Measurements from ENCODE around the gene DICER1. TPM values are rescaled to one million over a fixed set of nuclear protein-coding genes. Genes with fewer than 3 reads are reported as not detected.

DICER1 gene
- total RNA-seq, 1 experiment from 2014 or later = 57.3 TPM

DNA sequence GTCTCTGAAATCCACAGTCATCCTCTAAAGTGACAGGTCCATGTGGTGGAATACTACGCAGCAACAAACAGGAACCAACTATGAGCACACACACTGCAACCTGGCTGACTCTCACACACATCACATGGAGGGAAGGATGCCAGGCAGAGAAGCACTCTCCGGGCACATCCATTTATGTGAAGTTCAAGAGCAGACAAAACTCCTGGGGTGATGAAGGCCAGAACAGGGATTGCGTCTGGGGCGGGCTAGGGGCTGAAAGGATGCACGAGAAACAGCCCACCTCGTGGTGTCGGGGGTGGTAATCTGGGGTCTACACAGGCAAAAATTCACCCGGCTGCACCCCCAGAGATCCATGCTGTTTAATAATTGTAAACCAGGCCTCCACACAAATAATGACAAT, 100.2 kb downstream of the DICER1 start:
- intact Hi-C loops (cut with micrococcal nuclease; ENCODE audit: unreplicated experiment) = no loop called here
- TF ChIP-seq, protein P1, sequence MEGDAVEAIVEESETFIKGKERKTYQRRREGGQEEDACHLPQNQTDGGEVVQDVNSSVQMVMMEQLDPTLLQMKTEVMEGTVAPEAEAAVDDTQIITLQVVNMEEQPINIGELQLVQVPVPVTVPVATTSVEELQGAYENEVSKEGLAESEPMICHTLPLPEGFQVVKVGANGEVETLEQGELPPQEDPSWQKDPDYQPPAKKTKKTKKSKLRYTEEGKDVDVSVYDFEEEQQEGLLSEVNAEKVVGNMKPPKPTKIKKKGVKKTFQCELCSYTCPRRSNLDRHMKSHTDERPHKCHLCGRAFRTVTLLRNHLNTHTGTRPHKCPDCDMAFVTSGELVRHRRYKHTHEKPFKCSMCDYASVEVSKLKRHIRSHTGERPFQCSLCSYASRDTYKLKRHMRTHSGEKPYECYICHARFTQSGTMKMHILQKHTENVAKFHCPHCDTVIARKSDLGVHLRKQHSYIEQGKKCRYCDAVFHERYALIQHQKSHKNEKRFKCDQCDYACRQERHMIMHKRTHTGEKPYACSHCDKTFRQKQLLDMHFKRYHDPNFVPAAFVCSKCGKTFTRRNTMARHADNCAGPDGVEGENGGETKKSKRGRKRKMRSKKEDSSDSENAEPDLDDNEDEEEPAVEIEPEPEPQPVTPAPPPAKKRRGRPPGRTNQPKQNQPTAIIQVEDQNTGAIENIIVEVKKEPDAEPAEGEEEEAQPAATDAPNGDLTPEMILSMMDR (IDR thresholded peaks at IDR 0.05; ENCODE audit: insufficient read depth in 1 of 2, low read depth in 1 of 2, low read length in 1 of 2, severe bottlenecking in 1 of 2, unreplicated experiment in 1 of 2) = no peak
- POLR2A ChIA-PET = no interaction called here
- CTCF ChIA-PET = no interaction called here
- Histone ChIP-seq H3K36me3 (ENCODE audit: control insufficient read depth, insufficient read depth, low read length) (no peaks in the 10 kb centered on the region), H3K4me1 (no peaks in the 10 kb centered on the region), H3K9me3 (no peaks in the 10 kb centered on the region), H3K4me3 (ENCODE audit: low read depth, low read length) (no peak overlapping the region), H3K27me3 (replicated peaks; ENCODE audit: control insufficient read depth, insufficient read depth, low read length) (no peaks in the 10 kb centered on the region)
- H3K4me3 Mint-ChIP-seq (ENCODE audit: unreplicated experiment) = no peak overlapping the region
- H3K9me3 Mint-ChIP-seq (ENCODE audit: unreplicated experiment) = no peaks in the 10 kb centered on the region
- no peaks in the 10 kb centered on the region for H3K36me3 Mint-ChIP-seq (ENCODE audit: insufficient read depth, unreplicated experiment)
- DNase-seq = no peak
- no peaks in the 10 kb centered on the region for H3K4me1 Mint-ChIP-seq (ENCODE audit: low read depth, unreplicated experiment)
- H3K27me3 Mint-ChIP-seq (ENCODE audit: insufficient read depth, unreplicated experiment) = no peaks in the 10 kb centered on the region
- H3K27ac Mint-ChIP-seq (ENCODE audit: unreplicated experiment) = no peak overlapping the region
- no TSS peak for BruUV-seq (replicated peaks)

DNA sequence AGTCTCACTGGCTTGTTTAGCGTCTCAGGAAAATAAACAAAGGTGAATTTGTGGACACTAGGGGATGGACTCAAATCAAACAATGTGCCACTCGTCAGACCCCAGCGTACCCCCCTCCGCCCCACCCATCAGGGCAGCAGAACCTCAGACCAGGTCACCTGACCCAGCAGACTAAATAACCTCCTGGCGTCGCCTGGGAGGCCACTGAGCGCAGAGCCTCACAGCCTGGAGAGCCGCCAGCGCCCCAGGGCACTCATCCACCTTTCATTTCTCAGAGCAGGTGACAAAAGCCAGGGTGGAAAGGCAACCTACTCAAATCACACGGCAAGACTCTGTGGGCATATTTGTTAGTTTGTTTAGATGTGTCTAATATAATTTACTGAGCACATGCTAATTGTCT, 100.9 kb downstream of the DICER1 start:
- intact Hi-C loops (cut with micrococcal nuclease; ENCODE audit: unreplicated experiment) = no loop called here
- Mint-ChIP-seq H3K4me3 (ENCODE audit: unreplicated experiment) (no peak overlapping the region), H3K4me1 (ENCODE audit: low read depth, unreplicated experiment) (no peaks in the 10 kb centered on the region), H3K27ac (ENCODE audit: unreplicated experiment) (no peak overlapping the region), H3K36me3 (ENCODE audit: insufficient read depth, unreplicated experiment) (no peaks in the 10 kb centered on the region), H3K27me3 (ENCODE audit: insufficient read depth, unreplicated experiment) (no peaks in the 10 kb centered on the region), H3K9me3 (ENCODE audit: unreplicated experiment) (no peaks in the 10 kb centered on the region)
- BruUV-seq (replicated peaks) = no TSS peak
- Histone ChIP-seq H3K36me3 (ENCODE audit: control insufficient read depth, insufficient read depth, low read length) (no peaks in the 10 kb centered on the region), H3K4me3 (ENCODE audit: low read depth, low read length) (no peak overlapping the region), H3K27me3 (replicated peaks; ENCODE audit: control insufficient read depth, insufficient read depth, low read length) (no peaks in the 10 kb centered on the region), H3K9me3 (no peaks in the 10 kb centered on the region), H3K4me1 (no peaks in the 10 kb centered on the region)
- POLR2A ChIA-PET = no interaction called here
- TF ChIP-seq, protein P1 (IDR thresholded peaks at IDR 0.05; ENCODE audit: insufficient read depth in 1 of 2, low read depth in 1 of 2, low read length in 1 of 2, severe bottlenecking in 1 of 2, unreplicated experiment in 1 of 2) = no peak
- no peak for DNase-seq
- CTCF ChIA-PET = no interaction called here

DNA sequence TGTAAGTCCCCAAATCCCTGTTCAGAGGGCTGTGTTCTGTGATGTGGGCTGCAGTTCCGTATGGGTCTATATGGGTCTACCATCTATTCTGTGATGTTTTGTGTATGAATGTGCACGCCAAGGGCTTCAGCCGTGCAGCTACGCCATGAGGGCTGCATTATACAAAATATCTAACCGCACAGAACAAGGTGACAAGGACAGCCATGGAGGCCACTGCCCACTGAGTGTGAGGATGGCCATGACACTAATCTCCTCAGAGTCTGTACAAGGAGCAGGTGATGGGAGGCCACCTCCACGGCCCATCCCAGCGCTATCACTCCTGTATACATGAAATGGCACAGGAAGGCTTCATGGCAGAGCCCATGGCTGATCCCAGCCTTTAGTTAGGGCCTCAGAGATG, 102.0 kb downstream of the DICER1 start:
- Mint-ChIP-seq H3K4me1 (ENCODE audit: low read depth, unreplicated experiment) (no peaks in the 10 kb centered on the region), H3K27me3 (ENCODE audit: insufficient read depth, unreplicated experiment) (no peaks in the 10 kb centered on the region), H3K9me3 (ENCODE audit: unreplicated experiment) (no peaks in the 10 kb centered on the region), H3K27ac (ENCODE audit: unreplicated experiment) (no peak overlapping the region), H3K36me3 (ENCODE audit: insufficient read depth, unreplicated experiment) (no peaks in the 10 kb centered on the region), H3K4me3 (ENCODE audit: unreplicated experiment) (no peak overlapping the region)
- Histone ChIP-seq H3K9me3 (no peaks in the 10 kb centered on the region), H3K36me3 (ENCODE audit: control insufficient read depth, insufficient read depth, low read length) (no peaks in the 10 kb centered on the region), H3K4me3 (ENCODE audit: low read depth, low read length) (no peak overlapping the region), H3K27me3 (replicated peaks; ENCODE audit: control insufficient read depth, insufficient read depth, low read length) (no peaks in the 10 kb centered on the region), H3K4me1 (no peaks in the 10 kb centered on the region)
- POLR2A ChIA-PET = no interaction called here
- BruUV-seq (replicated peaks) = no TSS peak
- DNase-seq = no peak
- CTCF ChIA-PET = no interaction called here
- intact Hi-C loops (cut with micrococcal nuclease; ENCODE audit: unreplicated experiment) = no loop called here
- TF ChIP-seq, protein P1 (IDR thresholded peaks at IDR 0.05; ENCODE audit: insufficient read depth in 1 of 2, low read depth in 1 of 2, low read length in 1 of 2, severe bottlenecking in 1 of 2, unreplicated experiment in 1 of 2) = no peak

Data from Caco-2 (cell line).